ENCODE measurements around the gene INTS11.
A peak's percentile ranks its signal among the peaks of the same experiment; 100 is the strongest.

The INTS11 gene

DNA sequence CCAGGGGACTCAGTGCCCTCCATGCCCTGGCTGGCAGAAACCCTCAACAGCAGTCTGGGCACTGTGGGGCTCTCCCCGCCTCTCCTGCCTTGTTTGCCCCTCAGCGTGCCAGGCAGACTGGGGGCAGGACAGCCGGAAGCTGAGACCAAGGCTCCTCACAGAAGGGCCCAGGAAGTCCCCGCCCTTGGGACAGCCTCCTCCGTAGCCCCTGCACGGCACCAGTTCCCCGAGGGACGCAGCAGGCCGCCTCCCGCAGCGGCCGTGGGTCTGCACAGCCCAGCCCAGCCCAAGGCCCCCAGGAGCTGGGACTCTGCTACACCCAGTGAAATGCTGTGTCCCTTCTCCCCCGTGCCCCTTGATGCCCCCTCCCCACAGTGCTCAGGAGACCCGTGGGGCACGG, 3.8 kb upstream of the INTS11 start:
- TF ChIP-seq ZFX (IDR thresholded peaks at IDR 0.05) = no peak
- TF ChIP-seq, protein P1, sequence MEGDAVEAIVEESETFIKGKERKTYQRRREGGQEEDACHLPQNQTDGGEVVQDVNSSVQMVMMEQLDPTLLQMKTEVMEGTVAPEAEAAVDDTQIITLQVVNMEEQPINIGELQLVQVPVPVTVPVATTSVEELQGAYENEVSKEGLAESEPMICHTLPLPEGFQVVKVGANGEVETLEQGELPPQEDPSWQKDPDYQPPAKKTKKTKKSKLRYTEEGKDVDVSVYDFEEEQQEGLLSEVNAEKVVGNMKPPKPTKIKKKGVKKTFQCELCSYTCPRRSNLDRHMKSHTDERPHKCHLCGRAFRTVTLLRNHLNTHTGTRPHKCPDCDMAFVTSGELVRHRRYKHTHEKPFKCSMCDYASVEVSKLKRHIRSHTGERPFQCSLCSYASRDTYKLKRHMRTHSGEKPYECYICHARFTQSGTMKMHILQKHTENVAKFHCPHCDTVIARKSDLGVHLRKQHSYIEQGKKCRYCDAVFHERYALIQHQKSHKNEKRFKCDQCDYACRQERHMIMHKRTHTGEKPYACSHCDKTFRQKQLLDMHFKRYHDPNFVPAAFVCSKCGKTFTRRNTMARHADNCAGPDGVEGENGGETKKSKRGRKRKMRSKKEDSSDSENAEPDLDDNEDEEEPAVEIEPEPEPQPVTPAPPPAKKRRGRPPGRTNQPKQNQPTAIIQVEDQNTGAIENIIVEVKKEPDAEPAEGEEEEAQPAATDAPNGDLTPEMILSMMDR (conservative IDR thresholded peaks at IDR 0.05) = no peak
- no peak overlapping the region for H3K27ac ChIP-seq

DNA sequence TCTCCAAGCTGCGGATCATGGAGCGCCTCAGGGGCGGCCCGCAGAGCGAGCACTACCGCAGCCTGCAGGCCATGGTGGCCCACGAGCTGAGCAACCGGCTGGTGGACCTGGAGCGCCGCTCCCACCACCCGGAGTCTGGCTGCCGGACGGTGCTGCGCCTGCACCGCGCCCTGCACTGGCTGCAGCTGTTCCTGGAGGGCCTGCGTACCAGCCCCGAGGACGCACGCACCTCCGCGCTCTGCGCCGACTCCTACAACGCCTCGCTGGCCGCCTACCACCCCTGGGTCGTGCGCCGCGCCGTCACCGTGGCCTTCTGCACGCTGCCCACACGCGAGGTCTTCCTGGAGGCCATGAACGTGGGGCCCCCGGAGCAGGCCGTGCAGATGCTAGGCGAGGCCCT, 2.8 kb upstream of the INTS11 start:
- TF ChIP-seq ZFX (IDR thresholded peaks at IDR 0.05) = no peak
- TF ChIP-seq, protein P1 (conservative IDR thresholded peaks at IDR 0.05) = no peak
- H3K27ac ChIP-seq = no peak overlapping the region

DNA sequence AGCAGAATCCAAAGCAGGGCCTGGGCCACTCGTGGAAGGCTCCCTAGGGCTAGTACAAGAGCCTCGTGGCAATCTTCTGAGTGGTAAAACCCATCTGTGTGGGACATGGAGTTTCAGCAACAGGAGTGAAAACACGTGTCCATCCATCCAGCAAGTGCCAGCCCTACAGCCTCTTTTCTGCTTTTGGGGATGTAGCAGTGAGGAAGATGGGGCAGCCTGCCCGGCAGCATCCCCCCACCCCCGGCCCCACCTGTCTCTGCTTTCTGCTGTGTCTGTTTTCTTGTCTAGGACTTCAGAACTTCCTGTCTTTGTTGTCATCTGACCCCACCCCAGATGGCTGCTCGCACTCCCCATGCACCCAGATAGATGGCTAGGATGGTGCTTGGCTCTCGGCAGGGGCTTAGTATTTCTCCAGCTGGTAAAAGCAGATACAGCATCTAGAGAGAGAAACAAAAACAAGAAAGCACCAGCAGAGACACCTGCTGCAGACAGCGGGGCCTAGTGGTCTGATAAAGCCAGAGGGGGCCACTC, 1.7 kb upstream of the INTS11 start:
- TF ChIP-seq, protein P1 (conservative IDR thresholded peaks at IDR 0.05) = no peak
- TF ChIP-seq ZFX (IDR thresholded peaks at IDR 0.05) = no peak
- H3K27ac ChIP-seq = peak overlapping the region; percentile 97

DNA sequence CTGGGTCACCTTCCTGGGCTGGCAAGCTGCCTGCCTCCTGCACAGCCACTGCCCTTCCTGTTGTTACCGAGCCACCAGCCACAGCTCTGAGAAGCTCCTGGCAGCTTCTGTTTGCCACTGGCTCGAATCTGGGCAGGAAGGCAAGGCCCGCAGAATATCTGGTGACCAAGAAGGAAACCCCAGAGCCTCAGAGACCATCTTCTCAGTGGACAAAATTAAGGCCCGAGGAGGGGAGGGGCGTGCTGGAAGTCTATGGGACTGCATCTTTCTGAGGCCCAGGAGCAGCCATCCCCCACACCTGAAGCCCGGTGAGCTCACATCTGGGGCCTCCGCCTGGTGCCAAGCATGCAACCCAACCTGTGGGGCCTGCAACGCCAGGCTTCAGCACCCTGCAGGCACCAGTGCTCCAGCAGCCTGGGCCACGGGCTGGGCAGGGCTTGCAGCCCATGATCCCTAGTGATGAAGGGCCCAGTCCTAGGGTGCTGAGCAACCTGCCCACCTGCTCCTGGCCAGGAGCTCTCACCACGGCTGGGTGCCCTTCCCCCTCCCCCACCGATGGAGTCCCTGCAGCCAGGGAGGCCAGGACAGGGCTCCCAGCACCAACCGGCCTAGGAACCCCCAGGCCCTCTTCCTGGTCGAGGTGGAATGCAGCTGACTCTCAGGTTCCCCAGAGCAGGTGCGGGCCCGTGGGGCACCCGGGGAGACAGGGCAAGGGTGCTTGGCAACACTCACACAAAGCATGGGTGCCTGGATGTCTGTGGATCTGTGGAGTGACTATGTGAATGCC, 1.0 kb upstream of the INTS11 start:
- H3K27ac ChIP-seq = peak overlapping the region; percentile 97
- TF ChIP-seq ZFX (IDR thresholded peaks at IDR 0.05) = no peak; the same call in 1 of the 2 replicates
- TF ChIP-seq, protein P1 (conservative IDR thresholded peaks at IDR 0.05) = no peak

DNA sequence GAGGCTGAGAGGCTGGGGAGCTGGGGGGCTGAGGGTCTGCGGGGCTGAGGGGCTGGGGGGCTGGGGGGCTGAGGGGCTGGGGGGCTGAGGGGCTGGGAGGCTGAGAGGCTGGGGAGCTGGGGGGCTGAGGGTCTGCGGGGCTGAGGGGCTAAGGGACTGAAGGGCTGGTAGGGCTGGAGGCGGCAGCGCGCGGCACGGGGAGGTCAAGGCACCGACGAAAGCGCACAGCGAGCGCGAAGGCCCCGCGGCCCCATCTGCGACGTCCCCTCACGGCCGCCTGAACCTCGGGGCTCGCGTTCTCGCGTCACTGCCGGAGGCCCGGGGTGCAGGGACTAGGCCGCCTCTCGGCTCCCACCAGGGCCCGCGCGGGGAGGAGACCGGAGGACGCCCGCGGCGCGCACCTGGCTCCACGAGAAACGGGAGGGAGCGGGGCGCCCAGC, 356 bp downstream of the INTS11 start:
- peak overlapping the region; percentile 97 for H3K27ac ChIP-seq

DNA sequence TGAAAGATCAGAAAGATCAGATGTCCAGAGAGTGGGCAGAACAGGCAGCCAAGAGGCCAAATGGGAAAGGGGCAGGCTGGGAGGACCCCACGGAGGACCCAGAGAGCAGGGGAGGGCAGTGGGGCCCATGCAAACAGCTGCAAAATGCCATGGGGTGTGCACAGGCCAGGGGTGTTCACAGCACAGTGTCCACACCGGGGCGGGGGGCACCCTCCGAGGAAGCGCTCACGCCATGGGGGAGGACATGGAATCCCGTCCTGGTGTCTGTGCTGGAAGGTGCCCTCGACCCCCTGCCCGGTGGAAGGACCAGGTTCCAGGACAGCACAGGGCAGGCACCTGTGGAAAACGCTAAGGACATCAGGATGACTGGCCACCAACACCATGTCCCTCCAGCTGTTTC, 1.5 kb downstream of the INTS11 start:
- no peak for TF ChIP-seq ZFX (IDR thresholded peaks at IDR 0.05)
- TF ChIP-seq, protein P1 (conservative IDR thresholded peaks at IDR 0.05) = no peak
- H3K27ac ChIP-seq = no peak overlapping the region; the same call in 1 of the 2 replicates

More for the DNA sequence above, 356 bp downstream of the INTS11 start:
- peak; percentile 49; the same call in 1 of the 2 replicates for TF ChIP-seq ZFX (IDR thresholded peaks at IDR 0.05)
- TF ChIP-seq, protein P1 (conservative IDR thresholded peaks at IDR 0.05) = no peak

DNA sequence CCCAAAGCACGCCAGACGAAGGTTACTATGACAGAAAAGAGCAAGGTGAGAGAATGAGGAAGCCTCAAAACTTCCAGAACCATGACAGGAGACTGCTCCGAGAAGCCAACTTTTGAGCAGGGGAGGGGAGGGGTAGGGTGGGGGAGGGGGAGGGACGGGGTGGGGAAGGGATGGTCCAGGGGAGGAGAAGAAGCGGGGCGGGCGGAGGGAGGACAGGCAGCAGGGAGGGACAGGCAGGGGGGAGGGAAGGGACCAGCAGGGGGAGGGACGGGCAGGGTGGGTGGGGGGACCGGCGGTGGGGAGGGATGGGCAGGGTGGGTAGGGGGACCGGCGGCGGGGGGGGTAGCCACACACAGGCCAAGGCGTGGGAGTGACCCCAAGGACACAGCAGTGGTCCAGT, 2.0 kb downstream of the INTS11 start:
- TF ChIP-seq ZFX (IDR thresholded peaks at IDR 0.05) = no peak
- TF ChIP-seq, protein P1 (conservative IDR thresholded peaks at IDR 0.05) = no peak

More for the DNA sequence above, 2.0 kb downstream of the INTS11 start:
- H3K27ac ChIP-seq = no peak overlapping the region
